Ishikawa (cell line): ENCODE results near the gene DNAJB13.

Source experiments
- CREB1 ChIP-seq: IDR thresholded peaks from 2 replicates; pipeline ENCODE4 v1.6.1; 2012; ENCODE audit warnings: low read depth
- EP300 ChIP-seq: IDR thresholded peaks from 2 replicates; pipeline ENCODE4 v1.6.1; 2012; ENCODE audit warnings: borderline replicate concordance
- MAX ChIP-seq: IDR thresholded peaks from 2 replicates; pipeline ENCODE4 v1.6.1; 2012
- NFIC ChIP-seq: IDR thresholded peaks from 2 replicates; pipeline ENCODE4 v1.6.1; 2012
- RAD21 ChIP-seq: IDR thresholded peaks from 2 replicates; pipeline ENCODE4 v1.6.1; 2012; ENCODE audit warnings: low read depth
- TAF1 ChIP-seq: IDR thresholded peaks from 2 replicates; pipeline ENCODE4 v1.6.1; 2012; ENCODE audit warnings: low read depth, mild to moderate bottlenecking
- TCF12 ChIP-seq: IDR thresholded peaks from 2 replicates; pipeline ENCODE4 v1.6.1; 2012; ENCODE audit warnings: low read depth
- TEAD4 ChIP-seq: IDR thresholded peaks from 2 replicates; pipeline ENCODE4 v1.6.1; 2012
- YY1 ChIP-seq: IDR thresholded peaks from 2 replicates; pipeline ENCODE4 v1.6.1; 2012; ENCODE audit warnings: low read depth
- TF ChIP-seq, protein P1 (sequence below): IDR thresholded peaks from 2 replicates; pipeline ENCODE4 v1.6.1; 2012; ENCODE audit warnings: low read depth, mild to moderate bottlenecking

DNA sequence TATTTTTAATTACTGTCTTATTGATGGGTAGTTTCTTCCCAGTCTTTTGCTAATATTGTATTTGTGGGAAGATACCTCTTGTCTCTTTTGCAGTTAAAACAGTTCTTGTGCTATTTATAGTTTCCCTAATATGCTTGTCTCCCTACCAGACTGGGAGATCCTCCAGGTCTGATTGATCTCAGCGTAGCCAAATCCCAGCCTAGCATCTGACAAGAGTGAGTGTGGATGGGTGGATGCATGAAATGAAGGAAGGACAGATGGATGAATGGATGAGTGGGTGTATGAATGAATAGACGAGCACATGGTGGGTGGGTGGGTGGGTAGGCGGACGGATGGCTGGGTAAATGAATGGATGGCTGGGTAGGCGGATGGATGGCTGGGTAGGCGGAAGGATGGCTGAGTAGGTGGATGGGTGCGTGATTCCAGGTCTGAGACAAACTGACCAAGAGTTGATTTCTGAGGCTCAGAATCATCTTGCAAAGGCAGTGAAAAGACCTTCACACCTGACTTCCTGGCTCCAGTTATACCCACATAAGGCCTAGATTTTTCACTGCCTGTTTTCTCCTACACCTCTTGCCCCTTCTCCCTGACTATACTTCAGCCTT lies 11.4 kb downstream of the DNAJB13 start:
- TF ChIP-seq MAX (no peak), NFIC (no peak), TCF12 (no peak), TEAD4 (no peak), YY1 (no peak), CREB1 (no peak), EP300 (no peak), RAD21 (no peak), TAF1 (no peak)
- TF ChIP-seq, protein P1, sequence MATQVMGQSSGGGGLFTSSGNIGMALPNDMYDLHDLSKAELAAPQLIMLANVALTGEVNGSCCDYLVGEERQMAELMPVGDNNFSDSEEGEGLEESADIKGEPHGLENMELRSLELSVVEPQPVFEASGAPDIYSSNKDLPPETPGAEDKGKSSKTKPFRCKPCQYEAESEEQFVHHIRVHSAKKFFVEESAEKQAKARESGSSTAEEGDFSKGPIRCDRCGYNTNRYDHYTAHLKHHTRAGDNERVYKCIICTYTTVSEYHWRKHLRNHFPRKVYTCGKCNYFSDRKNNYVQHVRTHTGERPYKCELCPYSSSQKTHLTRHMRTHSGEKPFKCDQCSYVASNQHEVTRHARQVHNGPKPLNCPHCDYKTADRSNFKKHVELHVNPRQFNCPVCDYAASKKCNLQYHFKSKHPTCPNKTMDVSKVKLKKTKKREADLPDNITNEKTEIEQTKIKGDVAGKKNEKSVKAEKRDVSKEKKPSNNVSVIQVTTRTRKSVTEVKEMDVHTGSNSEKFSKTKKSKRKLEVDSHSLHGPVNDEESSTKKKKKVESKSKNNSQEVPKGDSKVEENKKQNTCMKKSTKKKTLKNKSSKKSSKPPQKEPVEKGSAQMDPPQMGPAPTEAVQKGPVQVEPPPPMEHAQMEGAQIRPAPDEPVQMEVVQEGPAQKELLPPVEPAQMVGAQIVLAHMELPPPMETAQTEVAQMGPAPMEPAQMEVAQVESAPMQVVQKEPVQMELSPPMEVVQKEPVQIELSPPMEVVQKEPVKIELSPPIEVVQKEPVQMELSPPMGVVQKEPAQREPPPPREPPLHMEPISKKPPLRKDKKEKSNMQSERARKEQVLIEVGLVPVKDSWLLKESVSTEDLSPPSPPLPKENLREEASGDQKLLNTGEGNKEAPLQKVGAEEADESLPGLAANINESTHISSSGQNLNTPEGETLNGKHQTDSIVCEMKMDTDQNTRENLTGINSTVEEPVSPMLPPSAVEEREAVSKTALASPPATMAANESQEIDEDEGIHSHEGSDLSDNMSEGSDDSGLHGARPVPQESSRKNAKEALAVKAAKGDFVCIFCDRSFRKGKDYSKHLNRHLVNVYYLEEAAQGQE = no peak
